Activated naive CD4-positive, alpha-beta T cell treated with Interleukin-2 at 50 U/mL for 16 hours (primary cell): Measurements from ENCODE around the gene MPHOSPH8.
"Not testable (repeated sequence)": the region's sequence is repeated elsewhere in the genome, so short reads cannot be mapped to it uniquely, and the experiment has no call there.

ENCODE experiments used
- DNase-seq: peaks from one replicate; pipeline ENCODE4 v3.0.0-alpha.2; 2020

Gene MPHOSPH8

DNA sequence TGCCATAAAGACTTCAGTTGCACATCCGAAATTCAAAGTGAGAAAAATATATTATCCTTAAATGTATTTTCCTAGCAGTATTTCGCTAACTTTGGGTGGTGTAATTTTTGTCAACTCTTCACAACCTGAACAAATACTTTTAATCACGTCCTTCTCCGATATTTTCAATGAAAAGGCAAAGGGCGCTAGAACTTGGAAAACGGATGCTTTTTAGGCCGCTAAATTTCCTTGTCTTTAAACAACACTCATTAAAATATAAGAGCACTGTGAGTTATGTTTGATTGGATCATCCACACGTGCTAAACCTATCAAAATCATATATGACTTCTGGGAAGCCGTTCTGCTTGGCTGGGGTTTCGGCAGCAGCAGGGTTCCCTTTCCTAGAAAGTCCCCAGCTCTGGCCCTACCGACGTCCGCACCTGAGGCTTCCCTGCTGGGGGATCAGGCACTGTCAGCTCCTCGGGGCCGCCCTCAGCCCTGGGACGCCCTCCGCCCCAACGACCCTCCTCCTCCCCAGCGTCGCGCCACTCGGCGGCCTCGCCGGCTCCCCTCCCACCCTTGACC is 462 bp upstream of the MPHOSPH8 start:
- DNase-seq, result no peak

DNA sequence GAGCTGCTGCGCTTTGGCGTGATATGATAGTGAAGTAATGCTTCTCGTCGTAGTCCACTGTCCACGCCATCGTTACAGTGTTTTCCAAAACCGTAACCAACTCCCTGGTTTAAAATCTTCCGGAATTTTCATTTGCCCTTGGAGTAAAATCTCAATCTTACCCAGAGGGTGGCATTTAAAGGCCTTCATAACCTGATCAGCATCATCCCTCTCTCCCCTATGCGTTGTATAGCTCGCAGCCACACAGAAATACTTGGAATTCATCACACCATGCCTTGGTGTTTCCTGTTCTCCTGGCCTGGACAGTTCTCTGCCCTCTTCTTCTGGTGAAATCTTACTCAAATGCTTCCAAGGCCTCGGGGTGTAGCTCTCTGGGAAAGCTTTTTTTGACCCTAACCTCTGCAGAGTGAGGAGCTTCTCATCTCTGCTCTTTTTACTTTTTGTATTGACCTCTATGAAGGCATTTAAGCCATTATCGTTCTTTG is 839 bp downstream of the MPHOSPH8 start:
- no peak for DNase-seq

DNA sequence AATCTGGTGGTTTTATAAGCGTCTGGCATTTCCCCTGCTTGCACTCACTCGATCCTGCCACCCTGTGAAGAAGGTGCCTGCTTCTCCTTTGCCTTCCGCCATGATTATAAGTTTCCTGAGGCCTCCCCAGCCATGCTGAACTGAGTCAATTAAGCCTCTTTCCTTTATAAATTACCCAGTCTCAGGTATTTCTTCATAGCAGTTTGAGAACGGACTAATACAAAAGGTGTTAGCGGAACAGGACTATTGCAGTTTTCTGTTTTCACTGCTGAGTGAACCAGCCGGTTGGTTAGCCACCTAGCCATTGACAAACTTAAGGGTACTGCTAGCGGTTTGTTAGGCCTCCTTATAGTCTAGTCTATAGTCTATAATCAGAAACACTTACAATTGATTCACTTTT is 2.5 kb downstream of the MPHOSPH8 start:
- DNase-seq, result not testable (repeated sequence)

DNA sequence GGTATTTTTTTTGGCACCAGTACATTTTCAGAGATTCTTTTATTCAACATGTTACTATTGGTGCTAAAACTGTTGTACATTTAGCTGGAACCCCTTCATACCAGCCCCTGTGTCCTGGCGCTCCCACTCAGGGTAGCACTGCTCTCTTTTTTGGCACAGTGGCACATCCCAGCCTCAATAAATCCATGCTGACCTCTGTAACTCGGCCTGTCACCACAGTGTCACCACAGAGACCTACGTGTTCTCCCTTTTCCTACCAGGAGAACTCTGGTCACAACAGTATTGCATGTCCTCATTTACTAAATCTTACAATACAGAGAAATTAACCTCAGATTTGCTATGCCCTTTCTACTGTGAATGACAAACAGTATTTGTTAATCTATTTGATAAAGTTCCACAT is 10.2 kb downstream of the MPHOSPH8 start:
- DNase-seq, result no peak

DNA sequence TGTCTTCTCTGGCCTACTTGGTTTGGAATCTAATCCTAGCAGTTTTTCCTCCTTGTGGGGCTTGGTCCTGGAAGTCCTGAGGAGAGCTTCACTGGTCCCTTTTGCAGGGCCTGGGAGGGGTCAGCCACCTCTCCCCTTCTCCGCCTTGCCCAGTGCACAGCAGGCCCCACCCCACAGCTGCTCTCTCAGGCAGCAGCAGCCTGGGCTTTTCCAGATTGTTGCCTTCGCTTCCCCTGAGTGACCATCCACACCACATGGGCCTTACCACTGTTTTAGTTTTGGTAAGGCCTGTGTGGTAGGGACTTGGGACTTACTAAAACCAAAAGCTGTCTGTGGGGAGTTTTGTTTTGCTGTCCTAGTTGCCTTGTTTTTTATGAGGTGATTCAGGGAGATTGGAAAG is 11.5 kb downstream of the MPHOSPH8 start:
- no peak for DNase-seq

DNA sequence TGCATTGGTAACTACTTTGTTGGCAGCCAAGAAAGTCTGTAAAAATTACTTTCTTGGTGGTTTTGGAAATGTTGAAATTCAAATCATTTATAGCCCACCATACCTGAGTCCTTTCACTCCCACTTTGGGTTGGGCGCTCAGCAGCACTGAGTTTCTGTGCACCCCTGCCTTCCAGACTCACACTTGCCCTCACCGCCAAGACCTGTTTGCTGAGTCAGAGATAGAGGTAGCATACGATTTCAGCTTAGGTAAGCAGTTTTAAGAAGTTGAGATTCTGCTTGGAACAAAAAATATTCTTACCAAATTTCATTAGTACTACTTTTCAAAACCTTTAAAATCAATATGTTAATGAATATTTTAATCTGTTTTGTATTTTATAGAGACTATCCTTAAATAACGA is 12.6 kb downstream of the MPHOSPH8 start:
- DNase-seq, result no peak

DNA sequence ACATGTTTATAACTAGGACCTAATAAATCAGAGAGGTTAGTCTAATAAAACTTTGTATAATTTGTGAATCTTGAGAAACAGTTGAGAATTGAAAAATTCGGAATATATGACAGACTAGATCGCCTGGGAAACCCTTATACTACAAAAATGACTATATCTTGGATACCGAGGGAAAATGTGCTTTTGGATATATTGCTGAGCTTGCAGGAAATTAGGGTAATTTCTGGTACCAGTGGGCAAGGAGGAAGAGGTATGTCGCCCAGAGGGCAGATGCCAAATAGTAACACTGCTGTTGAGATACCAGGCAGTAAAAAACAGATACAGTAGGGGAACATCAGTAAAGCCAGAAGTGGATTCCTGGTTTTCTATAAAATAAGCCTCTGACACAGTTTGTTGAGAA is 17.3 kb downstream of the MPHOSPH8 start:
- DNase-seq, result no peak

DNA sequence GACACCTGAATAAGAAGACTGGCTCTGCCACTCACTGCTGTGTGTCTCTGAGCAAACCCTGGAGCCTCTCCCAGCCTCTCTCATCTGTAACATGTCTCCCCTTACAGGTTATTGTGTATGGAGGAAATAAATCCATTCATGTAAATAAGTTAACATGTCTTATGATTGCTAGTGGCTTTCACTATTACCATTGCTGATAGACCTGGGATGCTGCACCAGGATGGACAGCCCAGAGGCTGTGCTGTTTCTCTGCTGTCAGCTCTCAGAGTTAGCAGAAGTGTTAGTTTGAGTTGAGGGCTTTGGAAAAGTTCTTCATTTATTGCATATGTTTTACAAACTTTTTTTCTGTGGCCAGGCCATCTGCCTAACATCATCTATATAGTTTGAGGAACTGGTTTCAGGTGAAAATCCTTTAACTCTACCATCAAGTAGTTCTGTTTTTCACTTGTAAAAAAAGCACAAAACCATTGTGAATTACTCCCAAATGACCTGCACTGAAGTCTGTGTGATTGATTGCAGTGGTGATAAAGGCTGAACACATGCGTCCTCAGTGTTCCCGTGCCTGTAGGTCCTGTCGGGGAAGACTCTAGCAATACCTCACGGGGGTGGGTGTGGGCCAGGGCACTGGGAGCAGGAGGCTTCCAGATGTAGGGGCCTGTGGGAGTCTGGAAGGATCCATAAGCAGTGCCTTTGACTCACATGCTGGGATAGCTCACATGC is 24.6 kb downstream of the MPHOSPH8 start:
- no peak for DNase-seq

DNA sequence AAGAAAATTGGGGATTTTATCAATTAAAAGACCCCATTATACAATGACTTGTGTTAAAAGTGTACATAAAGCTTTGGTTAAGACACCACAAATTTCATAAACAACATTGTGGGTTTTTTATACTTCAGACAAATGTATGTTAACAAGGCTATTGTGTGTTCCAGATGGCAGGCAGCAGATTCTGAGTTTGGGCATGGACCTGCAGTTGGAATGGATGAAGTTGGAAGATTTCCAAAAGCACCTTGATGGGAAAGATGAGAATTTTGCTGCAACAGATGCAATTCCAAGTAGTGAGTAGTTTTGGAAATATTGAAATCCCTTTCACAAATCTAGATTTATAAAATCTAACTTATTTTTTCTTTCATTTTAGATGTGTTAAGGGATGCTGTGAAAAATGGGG is 25.4 kb downstream of the MPHOSPH8 start:
- DNase-seq, result no peak

DNA sequence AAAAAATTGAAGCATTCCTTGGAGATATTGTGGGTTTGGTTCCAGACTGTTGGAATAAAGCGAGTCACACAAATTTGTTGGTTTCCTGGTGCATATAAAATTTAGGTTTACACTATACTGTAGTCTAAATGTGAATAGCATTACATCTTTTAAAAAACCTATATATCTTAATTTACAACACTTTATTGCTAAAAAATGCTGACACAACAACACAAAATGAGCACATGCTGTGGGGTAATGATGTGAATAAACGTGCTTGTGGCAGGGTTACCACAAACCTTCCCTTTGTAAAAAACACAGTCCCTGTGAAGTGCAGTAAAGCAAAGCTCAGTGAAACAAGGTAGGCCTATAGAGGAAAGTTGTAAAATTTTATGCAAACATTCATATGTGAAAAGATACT is 27.7 kb downstream of the MPHOSPH8 start:
- no peak for DNase-seq

DNA sequence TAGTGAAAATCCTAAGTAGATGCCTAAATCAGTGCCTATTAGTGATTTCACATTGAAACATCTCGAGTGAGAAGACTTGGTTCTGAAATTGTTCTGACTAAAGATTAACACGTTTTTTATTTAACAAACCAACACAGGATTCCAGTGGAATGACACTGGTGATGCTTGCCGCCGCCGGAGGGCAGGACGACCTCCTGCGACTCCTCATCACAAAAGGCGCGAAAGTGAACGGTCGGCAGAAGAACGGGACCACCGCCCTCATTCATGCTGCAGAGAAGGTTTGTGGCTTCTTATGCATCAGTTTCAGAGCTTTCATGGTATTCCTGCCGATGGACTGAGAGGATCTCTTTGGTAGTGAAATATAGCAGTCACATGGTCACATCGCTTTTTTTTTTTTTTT is 28.1 kb downstream of the MPHOSPH8 start:
- no peak for DNase-seq

DNA sequence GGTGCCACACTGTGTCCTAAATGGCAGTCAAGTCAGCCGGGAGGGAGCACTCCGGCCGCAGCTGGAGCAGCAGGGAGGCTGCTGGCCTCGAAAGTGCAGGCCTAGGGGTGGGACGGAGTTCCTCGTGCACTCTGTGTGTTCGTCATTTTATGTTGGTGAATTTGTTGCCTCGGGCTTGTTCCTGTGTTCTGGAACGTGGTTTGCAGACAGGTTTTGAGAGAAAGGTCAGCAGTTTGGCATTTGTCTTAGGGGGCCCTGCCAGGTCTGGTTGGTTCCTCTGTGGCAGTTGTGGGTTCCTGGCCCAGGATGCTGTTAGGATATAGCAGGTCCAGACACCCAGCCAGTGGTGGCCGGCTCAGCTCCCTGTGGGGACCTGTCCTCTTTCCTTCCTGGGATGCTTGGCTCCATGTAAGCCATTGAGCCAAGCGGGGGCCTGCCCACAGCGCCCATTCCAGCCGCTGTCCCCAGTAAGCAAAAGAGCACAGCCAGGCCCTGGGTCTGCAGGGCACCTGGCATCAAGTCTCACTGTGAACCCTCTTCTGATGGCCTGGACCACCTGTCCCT is 30.0 kb downstream of the MPHOSPH8 start:
- DNase-seq, result no peak

DNA sequence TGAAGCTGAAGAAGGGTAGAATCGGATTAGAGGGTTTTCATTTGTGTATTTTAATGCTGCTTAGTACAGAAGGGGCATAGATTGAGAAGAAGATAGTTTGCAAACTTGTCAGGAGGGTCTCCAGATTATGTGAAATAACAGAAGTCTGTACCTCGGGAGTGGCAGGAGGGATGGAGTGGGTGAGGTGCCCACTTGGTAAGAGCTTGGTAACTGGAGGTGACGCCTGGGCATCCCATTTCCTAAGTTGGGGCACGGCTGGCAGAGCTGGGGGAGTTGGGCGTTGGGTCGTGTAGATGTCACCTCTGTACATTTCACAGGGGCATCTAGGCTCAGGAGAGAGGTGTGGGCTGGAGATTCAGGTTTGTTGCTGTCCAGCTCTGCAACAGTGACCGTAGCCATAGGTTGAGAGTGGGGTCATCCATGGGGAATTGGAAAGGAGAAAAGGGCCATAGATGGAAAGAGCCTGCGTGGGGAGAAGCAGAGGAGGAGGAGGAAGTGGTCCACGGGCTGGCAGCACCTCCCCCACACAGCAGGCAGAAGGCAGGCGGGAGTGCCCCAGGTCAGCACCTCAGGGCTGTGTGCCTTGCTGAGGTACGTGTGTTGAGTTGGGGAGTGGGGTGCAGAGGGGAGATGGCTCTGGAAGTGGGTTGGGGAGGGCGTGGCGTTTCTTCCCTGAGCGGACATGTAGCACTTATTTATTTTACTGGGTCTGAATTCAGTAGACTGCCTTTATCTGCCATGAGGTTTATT is 31.2 kb downstream of the MPHOSPH8 start:
- DNase-seq, result no peak

DNA sequence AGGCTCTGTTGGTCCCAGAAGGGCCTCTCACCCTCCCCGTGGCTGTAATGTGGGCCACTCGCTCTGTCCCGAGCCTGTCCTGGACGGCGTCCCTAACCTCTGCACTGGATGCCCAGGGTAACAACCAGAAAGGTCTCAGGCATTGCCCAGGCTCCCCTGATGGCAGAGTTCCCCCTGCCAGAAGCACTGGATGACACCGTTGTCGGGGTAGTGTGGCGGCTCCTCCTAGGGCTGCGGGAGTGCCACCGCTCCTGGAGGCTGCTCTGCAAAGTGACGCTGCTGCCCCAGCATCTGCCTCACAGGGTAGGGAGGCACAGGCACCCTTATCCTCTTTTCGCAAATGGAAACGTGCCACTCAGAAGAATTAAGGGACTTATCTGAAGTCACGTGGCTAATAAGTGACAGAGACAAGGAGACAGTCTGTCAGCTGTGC is 32.0 kb downstream of the MPHOSPH8 start:
- no peak for DNase-seq

DNA sequence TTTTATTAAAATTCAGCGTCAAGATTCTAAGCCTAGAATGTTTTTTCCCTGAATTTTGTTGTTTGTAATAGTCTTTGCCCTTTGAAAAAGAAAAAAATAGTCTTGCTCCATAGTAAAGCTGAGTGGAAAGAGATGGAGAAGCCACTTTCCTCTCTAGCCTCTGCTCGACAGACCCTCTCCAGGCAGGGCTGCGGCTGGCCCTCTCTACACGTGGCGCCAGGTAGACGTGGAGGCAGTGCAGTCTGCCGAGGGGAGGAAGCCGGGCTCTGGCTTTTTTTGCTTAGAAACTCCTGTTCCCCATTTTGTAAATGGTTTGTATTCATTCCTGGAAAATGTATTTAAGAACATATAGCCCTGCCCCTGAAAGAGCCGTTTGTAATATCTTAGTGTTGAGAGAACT is 35.3 kb downstream of the MPHOSPH8 start:
- no peak for DNase-seq

DNA sequence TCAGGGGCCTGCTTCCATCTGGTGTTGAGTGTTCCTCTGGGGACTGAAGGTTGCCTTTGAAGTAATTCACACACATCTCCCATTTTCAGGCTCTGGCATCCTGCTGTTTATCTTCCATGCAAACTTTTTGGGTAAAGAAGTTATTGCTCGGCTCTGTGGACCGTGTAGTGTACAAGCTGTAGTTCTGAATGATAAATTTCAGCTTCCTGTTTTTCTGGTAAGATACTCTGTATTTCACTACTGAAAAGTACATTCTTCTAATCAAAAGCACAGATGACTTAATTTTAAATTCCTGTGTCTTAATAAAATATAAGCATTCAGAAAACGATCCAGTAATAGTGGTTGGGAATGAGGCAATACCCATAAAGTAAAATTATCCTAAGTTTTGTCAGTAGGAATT is 36.7 kb downstream of the MPHOSPH8 start:
- DNase-seq, result no peak

DNA sequence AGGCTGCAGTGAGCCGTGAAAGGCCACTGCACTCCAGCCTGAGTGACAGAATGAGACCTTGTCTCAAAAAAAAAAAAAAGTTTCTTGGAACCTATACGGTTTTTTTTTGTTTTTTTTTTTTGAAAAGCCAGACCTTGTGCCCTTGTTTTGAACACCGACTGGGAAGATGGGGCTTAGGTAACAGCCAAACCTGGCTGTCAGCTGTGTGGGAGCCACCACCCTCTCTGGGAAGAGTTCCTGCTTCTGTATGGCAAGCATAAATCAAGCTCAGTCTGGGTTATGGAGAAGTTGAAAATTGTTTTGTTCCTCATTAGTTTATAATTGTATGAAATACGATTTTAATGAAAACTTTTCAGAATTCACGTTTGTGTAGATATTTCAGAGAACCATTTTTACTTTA is 39.5 kb downstream of the MPHOSPH8 start:
- no peak for DNase-seq

DNA sequence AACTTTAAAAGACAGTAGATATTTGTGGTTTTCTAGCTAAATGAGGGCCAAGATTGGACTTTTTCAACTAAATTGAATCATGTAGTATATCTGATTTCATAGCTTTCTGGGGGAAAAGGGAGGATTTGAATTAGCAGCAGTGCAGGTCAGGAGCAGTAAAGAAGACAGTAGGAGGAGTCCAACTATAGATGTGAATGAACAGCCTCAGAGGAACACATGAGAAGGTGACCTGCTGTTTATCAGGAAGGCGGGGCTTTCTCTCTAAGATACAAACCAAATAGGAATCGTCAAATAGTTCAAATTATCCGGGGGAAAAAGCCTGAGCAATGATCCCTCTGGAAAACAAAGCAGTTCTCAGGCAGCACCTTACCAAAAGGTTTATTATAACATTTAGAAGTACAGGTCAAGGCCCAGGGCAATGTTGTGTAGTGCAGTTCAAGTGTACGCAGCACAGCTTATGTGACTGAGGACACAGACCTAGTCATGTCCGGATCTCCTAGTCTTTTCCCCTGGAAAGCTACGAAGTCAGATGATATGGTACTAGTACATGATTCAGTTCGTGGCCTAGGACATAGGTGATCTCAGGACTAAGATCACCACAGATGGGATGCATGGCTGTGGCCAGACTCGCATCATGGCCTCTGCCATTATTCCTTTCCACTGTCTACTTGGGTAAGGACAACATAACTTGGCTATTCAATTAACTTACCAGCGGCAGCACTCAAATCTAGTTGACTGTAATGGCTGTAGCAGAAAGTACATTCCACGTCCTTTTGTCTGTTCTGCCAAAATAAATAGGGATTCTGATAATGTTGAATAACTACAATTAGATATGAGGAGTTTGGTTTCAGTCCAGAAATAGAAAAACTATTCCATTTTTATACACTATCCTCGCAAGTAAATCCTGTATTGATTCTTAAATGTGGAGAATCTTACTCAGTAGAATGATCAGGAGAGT is 40.3 kb downstream of the MPHOSPH8 start:
- DNase-seq, result no peak

DNA sequence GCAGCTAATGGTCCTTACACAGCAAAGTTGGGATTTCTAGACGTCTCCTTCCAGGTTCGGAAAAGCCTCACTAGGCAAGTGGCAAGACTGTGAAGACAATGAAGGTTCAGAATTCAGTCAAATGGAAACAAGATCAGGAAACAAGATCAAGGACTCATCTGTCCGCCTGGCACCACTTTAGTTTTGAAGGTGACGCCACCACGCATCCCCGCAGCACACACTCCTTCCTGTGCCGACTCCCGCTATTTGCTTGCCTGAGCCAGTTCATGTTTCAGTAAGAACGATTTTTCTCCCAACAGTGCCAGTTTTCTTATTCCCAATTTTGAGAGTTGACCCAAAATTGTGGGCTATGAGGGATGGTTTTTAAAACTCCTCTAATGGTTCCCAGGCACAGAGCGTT is 41.4 kb downstream of the MPHOSPH8 start:
- no peak for DNase-seq

DNA sequence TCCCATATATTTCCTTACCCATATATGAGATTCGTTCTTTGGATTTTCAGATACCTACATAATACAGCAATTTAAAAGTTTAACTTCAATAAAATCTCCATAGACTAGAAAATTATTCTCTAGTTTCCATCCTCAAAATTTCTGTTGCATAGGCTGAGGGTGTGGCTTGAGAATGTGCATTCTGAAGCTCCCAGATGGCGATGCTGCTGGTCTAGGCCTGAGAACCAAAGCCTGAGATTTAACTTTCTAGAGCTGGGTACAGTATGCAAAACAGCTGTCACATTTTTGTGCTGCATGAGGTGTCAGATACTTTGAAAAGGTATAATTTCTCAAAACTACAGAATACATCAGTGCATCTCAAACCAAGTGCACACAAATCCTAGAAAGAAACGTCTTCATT is 42.7 kb downstream of the MPHOSPH8 start:
- no peak for DNase-seq

DNA sequence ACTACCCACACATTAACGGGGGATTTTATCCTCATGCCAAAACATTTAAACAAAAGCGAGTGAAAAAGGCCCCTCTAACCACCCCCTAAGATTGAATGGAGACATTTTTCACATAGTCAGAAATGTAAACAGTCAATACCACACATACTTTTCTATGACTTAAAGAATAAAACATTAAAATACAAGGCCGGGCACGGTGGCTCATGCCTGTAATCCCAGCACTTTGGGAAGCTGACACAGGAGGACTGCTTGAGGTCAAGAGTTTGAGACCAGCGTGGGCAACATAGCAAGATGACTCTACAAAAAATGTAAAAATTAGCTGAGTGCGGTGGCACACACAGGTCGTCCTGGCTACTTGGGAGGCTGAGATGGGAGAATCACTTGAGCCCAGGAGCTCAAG is 47.3 kb downstream of the MPHOSPH8 start:
- no peak for DNase-seq

DNA sequence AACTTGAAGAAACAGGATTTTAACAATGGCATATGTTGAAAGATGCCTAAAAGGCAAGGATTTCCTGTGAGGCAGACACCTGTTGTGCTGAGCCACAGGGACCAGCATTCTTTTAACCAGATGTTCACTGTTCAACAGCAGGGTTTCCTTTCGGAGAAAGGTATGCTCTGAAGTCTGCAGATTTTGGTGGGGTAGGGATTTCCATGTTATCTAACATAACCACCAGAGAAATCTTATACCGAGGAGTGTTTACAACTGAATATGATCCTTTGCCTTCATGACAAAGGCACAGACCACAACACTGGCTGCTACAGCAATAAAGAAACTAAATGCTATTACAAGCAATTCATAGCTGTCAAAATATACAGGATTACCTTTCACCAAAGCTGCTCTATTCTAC is 48.1 kb downstream of the MPHOSPH8 start:
- DNase-seq, result no peak

DNA sequence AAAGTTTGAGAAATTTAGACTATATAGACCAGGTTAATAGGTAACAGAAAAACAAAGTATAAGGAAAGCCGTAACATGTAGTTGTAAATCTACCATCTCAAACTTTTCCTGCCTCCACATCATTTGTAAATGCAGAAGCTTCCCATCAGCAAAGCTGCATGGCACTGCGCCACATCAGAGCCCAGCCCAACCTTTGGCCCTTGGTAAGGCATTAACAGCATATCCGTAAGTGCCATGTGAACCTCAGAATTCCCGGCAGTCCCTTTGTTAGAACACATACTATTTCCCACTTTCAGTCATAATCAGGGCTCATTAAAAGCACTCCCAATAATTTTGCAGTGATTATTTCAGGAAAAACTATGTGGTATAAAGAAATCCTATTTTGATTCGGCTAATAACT is 51.6 kb downstream of the MPHOSPH8 start:
- DNase-seq, result no peak
